ENCODE data around the gene POLR2A. TPM values are rescaled to one million over a fixed set of nuclear protein-coding genes. Genes with fewer than 3 reads are reported as not detected.

Gene POLR2A
- total and polyA plus RNA-seq, 2 of the 13 experiments (the other 11 are each of a cell fraction or from before 2014, with no cell fraction given), result 17.8 to 18.3 TPM

GRCh38 chr17:7445619-7445968 is 38.6 kb upstream of the POLR2A start (continued):
- TF ChIP-seq, protein P1, sequence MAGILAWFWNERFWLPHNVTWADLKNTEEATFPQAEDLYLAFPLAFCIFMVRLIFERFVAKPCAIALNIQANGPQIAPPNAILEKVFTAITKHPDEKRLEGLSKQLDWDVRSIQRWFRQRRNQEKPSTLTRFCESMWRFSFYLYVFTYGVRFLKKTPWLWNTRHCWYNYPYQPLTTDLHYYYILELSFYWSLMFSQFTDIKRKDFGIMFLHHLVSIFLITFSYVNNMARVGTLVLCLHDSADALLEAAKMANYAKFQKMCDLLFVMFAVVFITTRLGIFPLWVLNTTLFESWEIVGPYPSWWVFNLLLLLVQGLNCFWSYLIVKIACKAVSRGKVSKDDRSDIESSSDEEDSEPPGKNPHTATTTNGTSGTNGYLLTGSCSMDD (CRISPR knock-in tag; IDR thresholded peaks at IDR 0.05), result no peak
- TF ChIP-seq SAP130 (CRISPR knock-in tag; IDR thresholded peaks at IDR 0.05; ENCODE audit: low read depth), result no peak; the same call in 1 of the 2 replicates
- TF ChIP-seq ZNF569 (CRISPR knock-in tag; IDR thresholded peaks at IDR 0.05; ENCODE audit: borderline replicate concordance), result no peak
- no peak for TF ChIP-seq ZNF501 (CRISPR knock-in tag; IDR thresholded peaks at IDR 0.05)
- TF ChIP-seq, protein P2, sequence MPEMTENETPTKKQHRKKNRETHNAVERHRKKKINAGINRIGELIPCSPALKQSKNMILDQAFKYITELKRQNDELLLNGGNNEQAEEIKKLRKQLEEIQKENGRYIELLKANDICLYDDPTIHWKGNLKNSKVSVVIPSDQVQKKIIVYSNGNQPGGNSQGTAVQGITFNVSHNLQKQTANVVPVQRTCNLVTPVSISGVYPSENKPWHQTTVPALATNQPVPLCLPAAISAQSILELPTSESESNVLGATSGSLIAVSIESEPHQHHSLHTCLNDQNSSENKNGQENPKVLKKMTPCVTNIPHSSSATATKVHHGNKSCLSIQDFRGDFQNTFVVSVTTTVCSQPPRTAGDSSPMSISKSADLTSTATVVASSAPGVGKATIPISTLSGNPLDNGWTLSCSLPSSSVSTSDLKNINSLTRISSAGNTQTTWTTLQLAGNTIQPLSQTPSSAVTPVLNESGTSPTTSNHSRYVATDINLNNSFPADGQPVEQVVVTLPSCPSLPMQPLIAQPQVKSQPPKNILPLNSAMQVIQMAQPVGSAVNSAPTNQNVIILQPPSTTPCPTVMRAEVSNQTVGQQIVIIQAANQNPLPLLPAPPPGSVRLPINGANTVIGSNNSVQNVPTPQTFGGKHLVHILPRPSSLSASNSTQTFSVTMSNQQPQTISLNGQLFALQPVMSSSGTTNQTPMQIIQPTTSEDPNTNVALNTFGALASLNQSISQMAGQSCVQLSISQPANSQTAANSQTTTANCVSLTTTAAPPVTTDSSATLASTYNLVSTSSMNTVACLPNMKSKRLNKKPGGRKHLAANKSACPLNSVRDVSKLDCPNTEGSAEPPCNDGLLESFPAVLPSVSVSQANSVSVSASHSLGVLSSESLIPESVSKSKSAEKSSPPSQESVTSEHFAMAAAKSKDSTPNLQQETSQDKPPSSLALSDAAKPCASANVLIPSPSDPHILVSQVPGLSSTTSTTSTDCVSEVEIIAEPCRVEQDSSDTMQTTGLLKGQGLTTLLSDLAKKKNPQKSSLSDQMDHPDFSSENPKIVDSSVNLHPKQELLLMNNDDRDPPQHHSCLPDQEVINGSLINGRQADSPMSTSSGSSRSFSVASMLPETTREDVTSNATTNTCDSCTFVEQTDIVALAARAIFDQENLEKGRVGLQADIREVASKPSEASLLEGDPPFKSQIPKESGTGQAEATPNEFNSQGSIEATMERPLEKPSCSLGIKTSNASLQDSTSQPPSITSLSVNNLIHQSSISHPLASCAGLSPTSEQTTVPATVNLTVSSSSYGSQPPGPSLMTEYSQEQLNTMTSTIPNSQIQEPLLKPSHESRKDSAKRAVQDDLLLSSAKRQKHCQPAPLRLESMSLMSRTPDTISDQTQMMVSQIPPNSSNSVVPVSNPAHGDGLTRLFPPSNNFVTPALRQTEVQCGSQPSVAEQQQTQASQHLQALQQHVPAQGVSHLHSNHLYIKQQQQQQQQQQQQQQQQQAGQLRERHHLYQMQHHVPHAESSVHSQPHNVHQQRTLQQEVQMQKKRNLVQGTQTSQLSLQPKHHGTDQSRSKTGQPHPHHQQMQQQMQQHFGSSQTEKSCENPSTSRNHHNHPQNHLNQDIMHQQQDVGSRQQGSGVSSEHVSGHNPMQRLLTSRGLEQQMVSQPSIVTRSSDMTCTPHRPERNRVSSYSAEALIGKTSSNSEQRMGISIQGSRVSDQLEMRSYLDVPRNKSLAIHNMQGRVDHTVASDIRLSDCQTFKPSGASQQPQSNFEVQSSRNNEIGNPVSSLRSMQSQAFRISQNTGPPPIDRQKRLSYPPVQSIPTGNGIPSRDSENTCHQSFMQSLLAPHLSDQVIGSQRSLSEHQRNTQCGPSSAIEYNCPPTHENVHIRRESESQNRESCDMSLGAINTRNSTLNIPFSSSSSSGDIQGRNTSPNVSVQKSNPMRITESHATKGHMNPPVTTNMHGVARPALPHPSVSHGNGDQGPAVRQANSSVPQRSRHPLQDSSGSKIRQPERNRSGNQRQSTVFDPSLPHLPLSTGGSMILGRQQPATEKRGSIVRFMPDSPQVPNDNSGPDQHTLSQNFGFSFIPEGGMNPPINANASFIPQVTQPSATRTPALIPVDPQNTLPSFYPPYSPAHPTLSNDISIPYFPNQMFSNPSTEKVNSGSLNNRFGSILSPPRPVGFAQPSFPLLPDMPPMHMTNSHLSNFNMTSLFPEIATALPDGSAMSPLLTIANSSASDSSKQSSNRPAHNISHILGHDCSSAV (CRISPR knock-in tag; IDR thresholded peaks at IDR 0.05; ENCODE audit: borderline replicate concordance), result no peak
- no peak for TF ChIP-seq NFE2L1 (CRISPR knock-in tag; IDR thresholded peaks at IDR 0.05; ENCODE audit: borderline replicate concordance)
- no peak for TF ChIP-seq CENPX (CRISPR knock-in tag; IDR thresholded peaks at IDR 0.05)
- no peak for TF ChIP-seq ZXDC (CRISPR knock-in tag; IDR thresholded peaks at IDR 0.05)
- TF ChIP-seq ZNF260 (CRISPR knock-in tag; IDR thresholded peaks at IDR 0.05; ENCODE audit: borderline replicate concordance, low read depth), result no peak
- no peak; the same call in 1 of the 2 replicates for TF ChIP-seq SRY (CRISPR knock-in tag; IDR thresholded peaks at IDR 0.05)
- TF ChIP-seq, protein P3, sequence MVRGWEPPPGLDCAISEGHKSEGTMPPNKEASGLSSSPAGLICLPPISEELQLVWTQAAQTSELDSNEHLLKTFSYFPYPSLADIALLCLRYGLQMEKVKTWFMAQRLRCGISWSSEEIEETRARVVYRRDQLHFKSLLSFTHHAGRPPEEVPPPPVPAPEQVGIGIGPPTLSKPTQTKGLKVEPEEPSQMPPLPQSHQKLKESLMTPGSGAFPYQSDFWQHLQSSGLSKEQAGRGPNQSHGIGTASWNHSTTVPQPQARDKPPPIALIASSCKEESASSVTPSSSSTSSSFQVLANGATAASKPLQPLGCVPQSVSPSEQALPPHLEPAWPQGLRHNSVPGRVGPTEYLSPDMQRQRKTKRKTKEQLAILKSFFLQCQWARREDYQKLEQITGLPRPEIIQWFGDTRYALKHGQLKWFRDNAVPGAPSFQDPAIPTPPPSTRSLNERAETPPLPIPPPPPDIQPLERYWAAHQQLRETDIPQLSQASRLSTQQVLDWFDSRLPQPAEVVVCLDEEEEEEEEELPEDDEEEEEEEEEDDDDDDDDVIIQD (CRISPR knock-in tag; IDR thresholded peaks at IDR 0.05; ENCODE audit: low read depth), result no peak
- TF ChIP-seq ZNF629 (CRISPR knock-in tag; conservative IDR thresholded peaks at IDR 0.05), result 0 out of 2 replicates have a peak, but pooled peaks have one; percentile 16
- peak; percentile 8 for TF ChIP-seq SP5 (CRISPR knock-in tag; IDR thresholded peaks at IDR 0.05; ENCODE audit: borderline replicate concordance, low read depth)
- no peak for TF ChIP-seq HOXA5 (CRISPR knock-in tag; IDR thresholded peaks at IDR 0.05)
- TF ChIP-seq DMAP1 (CRISPR knock-in tag; IDR thresholded peaks at IDR 0.05), result no peak

Data from HepG2 (cell line).